GM10847 (cell line): ENCODE measurements around the gene TTC16.
A peak's percentile ranks its signal among the peaks of the same experiment; 100 is the strongest.

Experiments used
- POLR2A ChIP-seq: IDR thresholded peaks from 2 replicates; pipeline ENCODE4 v1.6.1; 2011; ENCODE audit not compliant: insufficient read length; ENCODE audit errors: extremely low read depth

Gene TTC16

DNA sequence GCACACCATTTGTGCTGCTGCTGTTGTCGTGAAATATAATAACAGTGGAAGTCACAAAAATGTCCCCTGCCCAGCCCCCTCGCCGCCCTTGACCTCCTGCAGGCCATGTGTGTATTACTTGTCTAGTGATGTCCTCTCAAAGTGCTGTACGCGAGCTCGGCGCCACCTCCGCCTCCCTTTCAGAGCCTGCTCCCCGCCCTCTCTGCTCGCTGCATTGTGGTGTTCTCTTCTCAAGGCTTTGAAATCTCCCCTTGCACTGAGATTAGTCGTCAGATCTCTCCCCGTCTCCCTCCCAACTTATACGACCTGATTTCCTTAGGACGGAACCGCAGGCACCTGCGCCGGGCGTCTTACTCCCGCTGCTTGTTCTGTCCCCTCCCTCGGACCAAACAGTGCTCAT lies 23.8 kb upstream of the TTC16 start:
- TF ChIP-seq POLR2A: no peak

DNA sequence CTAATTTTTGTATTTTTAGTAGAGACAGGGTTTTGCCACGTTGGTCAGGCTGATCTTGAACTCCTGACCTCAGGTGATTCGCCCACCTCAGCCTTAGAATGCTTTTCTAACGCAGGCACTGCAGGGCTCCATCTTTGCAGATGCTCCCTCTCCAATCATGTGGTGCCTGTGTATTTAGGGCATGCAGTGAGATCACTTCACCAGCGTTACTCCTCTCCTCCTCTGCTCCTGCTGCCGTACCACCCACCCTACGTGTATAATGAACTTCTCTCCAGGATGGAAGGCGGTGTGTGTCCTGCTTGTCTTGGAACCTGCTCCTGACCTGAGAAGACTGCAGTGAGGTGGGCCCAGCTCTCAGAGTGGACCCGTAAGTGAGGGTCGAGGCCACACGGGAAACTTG lies 22.7 kb upstream of the TTC16 start:
- no peak for TF ChIP-seq POLR2A

DNA sequence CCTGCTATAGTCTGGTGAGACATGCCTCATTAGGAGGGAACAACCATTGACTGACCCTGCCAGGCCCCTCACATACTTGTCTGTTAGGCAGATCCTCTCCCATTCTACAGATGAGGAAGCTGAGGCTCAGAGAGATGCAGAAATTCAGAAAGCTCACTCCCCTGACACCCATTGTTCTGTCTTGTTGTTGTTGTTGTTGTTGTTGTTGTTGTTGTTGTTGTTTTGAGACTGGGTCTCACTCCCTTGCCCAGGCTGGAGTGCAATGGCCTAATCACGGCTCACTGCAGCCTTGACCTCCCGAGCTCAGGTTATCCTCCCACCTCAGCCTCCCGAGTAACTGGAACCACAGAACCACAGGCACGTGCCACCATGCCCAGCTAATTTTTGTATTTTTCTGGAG lies 22.2 kb upstream of the TTC16 start:
- no peak for TF ChIP-seq POLR2A

DNA sequence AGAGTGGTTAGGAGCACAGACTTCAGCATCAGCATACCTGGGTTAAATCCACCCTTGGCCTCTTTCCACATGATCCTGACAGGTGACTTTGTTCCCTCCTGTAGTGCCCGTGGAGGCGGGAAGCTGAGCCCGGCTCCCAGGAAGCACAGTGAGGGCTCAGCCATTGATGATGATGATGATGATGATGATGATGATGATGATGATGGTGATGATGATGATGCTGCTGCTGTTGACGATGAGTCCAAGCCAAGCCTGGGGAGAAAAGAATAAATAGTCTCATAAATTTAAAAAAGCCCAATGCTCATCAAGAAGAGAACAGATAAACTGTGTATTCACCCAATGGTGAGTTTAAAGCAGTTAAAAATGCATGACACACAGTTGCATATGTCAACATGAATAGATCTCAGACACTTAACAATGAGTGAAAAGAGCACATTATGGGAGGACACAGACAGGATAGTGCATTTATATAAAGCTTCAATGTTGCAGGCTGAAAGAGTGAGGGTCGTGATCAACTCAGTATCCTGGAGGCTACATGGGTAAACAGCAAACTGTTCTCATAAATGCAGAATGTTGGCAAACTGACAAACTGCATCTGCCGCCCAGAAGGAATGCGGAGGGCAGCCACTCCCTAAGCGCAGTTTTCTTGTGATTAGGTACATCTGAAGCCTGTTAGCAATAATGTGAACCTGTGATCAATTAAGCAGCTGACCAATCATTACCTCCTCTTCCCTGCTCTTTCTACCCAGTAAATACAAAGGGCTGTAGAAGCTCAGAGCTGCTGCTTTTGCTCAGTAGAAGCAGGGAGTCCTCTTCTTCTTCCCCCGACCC lies 20.8 kb upstream of the TTC16 start:
- no peak for TF ChIP-seq POLR2A

DNA sequence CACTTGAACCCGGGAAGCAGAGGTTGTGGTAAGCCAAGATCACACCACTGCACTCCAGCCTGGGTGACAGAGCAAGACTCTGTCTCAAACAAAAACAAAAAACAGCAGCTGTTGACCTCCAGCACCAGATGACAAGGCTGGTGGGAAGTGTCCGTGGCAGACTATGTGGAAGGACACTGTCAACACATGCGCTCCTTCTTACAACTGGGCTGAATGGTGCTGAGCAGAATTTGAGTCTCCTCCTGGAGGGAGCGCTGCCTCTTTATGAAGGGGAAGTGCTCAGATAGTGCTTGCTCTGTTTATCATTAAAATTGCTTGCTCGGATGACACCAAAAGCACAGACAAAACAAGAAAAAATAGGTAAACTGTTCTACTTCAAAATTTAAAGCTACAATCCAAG lies 18.3 kb upstream of the TTC16 start:
- TF ChIP-seq POLR2A: no peak

DNA sequence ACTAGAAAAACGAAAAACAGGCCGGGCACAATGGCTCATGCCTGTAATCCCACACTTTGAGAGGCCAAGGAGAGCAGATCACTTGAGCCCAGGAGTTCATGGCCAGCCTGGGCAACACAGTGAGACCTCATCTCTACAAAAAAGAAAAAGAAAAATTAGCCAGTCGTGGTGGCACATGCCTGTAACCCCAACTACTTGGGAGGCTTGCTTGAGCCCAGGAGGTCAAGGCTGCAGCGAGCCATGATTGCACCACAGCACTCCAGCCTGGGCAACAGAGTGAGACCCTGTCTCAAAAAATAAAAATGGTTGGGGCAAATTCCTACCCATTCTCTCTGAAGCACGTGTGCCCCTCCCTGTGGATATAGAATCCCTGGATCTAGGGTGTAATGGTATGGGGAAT lies 17.5 kb upstream of the TTC16 start:
- no peak for TF ChIP-seq POLR2A

DNA sequence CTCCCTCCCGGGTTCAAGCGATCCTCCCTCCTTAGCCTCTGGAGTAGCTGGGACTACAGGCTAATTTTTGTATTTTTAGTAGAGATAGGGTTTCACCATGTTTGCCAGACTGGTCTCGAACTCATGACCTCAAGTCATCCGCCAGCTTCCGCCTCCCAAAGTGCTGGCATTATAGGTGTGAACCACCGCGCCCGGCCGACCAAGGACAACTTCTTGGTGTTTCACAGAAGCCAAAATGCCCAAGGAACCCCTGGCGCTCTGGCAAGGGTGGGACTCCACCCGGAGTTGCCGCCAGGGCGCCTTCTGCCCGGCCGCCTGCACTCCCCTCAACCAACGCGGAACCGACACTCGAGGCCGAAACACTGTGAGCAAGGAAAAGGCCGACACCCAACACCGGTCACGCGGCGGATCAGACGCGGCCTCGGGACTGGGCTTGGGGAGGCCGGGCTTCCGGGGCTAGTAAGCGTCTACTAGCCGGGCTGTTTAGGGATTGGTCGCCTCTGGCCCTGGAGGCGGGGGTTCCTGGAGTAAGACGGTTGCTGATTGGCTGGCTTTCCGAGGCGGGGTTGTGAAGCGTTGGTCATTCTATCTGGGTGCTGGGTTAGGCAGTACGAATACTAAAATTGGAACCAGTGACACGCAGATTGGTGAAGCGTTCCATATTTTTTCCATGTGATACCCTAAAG lies 16.8 kb upstream of the TTC16 start:
- peak; percentile 31 for TF ChIP-seq POLR2A

DNA sequence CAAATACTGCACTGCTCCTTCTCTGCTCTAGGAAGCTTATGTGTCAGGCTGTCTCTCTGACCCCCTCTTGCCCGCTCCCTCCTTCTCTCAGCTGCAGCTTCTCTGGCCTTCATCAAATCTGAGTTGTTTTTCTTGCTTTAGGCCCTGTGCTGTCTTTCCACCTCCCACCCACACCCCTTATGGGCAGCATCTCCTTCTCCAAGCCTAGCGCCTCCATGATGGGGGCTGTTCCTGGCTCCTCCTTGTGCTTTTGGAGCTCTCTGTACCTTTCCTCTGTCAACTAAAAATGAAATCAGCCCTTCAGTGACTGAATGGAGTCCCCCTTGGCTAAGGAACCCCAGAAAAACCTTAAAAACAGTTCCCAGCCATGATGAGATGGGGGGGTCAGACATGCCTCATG lies 15.7 kb upstream of the TTC16 start:
- no peak for TF ChIP-seq POLR2A

DNA sequence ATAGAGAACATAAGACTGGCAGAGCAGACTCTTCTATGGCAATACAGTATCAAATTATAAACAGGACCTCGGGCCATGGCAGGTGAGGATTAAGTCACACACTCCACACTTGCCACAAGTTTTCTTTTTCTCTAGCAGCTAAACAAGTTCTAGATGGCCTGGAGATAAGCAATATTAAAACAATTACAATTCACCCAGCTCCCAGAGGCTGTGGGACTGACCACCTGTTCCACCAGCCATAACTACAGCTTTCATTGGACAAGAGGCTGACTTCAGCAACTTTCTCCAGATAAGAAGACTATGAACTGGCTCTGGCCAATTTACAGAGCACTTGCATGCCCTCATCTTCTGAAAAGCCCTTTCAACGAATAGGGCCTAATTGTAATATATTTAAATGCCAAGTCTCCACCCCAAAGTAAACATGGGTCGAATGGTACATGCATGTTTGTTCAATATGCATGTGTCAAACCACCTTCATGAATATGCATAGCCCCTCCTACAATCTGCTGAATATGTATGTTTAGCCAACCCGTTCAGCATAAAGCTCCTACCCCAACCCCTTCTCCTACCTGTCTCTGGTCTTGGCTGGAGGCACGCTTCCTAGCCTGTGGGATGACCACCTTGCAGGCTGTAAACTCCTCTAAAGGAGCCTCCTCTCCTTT lies 15.2 kb upstream of the TTC16 start:
- TF ChIP-seq POLR2A: no peak

DNA sequence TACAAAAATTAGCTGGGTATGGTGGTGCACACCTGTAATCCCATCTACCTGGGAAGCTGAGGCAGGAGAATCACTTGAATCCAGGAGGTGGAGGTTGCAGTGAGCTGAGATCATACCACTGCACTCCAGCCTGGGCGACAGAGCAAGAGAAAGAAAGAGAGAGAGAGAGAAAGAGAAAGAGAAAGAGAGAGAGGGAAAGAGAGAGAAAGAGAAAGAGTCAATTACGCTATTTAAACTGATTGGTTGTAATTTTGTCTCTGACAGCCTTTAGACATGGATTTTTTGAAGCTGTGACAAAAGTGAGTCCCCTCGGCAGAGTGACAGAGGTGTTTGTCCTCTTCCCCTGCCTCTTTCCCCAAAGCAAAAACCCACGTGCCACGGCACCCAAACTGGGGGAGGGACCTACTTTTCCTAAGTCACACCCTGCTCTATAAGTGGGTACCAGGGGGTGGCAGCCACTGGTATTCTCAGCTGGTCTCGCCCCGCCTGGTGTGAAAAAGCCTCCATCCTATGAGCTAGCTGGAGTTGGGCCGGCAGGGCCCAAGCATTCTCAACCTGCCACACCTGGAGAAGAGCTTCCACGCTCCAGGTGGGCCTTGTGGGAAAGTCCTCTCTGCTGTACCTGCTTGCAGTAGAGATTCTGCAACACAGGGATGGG lies 12.5 kb upstream of the TTC16 start:
- no peak for TF ChIP-seq POLR2A

DNA sequence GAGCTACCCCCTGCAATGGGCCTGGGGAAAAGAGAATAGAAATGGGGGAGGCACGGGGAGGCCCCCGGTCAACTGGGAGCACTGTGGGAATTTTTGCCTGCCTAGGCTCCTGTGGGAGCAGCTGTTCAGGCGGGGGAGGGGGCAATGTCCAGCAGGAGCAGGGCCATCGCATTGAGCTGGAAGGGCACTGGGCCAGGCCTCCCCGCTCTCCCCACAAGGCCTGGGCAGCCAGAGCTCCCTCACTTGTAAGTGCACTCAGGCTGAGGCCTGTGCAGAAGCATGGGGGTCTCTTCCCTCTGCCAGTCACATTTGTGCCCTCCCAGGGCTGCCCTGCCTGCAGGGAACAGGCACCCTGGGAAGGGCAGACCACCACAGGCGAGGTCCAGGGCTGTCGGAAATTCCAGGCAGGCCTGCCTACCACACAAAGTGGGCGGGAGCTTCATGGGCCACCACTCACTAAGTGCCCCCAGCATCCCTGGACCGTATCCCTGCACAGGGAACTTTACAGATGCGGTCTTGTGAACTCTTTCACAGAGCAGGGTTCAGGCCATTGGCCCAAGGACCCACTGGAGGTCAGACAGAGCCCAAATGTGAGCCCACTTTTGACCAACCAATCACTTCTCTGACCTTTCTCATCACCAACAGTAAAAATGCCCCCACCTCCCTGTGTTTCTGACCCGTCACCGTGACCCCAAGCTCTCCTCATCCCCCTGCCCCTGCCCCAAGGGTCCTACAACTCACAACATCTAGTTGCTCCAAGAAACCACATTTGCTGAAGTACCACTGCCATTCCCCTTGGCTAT lies 10.1 kb upstream of the TTC16 start:
- TF ChIP-seq POLR2A: no peak

DNA sequence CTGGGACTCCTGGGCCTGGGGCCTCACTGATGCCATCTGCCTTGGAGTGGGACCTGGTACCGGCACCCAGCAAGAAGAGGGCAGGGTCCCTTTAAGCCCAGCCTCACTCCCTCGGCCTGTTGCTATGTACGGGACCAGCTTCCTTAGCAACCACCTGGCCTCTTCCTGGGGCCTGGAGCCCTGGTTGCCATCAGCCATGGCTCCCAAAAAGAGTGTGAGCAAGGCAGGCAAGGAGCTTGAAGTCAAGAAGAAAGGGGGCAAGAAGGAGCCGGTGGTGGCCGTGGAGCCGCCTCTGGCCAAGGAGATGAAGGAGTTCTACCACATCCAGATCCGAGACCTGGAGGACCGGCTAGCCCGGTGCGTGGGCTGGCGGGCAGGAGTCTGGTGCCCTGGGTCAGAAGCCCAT lies 9.0 kb upstream of the TTC16 start, which contains the start of gene CFAP157:
Gene CFAP157, plus strand, starts transcription at position 153 of the 406 bp plus-strand sequence. Its CDS starts 44 bp downstream, at position 197.
- no peak for TF ChIP-seq POLR2A

DNA sequence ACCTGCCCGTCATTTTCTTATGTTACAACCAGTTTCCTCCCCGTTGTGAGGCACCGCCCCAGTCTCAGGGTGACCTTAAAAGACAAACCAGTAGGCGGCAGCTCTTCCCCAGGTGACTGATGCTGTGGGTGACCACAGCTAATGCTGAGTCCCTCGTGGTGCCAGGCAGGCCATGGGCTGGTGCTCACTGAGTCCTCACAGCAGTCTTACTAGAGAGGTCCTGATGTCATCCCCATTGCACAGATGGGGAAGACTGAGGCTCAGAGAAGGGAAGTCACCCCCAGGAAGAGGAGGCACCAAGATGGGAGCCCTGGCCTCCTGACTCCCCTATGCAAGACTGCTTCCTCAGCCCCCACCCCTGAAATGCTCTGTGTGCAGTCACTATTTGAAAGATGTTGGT lies 8.1 kb upstream of the TTC16 start:
- no peak for TF ChIP-seq POLR2A

DNA sequence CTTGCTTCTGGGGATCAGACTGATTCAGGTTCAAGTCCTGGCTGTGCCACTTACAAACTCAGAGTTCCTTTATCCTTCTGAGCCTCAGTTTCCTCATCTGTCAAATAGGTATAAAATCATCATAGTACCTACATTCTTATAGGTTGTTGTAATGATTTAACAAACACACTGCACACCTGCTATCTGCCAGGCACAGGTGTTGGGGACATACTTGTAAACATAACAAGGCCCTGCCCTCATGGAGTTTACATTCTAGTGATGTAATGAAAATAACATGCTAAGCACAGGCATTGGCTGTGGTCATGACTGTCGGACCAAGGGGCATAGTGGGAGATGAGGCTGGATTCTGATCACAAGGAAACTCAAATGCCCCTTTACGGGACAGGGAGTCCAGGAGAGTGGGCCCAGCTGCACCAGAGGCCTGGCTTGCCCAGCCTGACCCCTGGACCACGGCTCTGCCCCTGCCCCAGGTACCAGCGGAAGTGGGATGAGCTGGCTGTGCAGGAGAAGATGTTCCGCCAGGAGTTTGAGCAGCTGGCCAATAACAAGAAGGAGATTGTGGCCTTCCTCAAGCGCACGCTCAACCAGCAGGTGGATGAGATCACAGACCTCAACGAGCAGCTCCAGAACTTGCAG lies 6.8 kb upstream of the TTC16 start:
- no peak for TF ChIP-seq POLR2A
